Measurements from ENCODE around the gene FOXF1.

DNA sequence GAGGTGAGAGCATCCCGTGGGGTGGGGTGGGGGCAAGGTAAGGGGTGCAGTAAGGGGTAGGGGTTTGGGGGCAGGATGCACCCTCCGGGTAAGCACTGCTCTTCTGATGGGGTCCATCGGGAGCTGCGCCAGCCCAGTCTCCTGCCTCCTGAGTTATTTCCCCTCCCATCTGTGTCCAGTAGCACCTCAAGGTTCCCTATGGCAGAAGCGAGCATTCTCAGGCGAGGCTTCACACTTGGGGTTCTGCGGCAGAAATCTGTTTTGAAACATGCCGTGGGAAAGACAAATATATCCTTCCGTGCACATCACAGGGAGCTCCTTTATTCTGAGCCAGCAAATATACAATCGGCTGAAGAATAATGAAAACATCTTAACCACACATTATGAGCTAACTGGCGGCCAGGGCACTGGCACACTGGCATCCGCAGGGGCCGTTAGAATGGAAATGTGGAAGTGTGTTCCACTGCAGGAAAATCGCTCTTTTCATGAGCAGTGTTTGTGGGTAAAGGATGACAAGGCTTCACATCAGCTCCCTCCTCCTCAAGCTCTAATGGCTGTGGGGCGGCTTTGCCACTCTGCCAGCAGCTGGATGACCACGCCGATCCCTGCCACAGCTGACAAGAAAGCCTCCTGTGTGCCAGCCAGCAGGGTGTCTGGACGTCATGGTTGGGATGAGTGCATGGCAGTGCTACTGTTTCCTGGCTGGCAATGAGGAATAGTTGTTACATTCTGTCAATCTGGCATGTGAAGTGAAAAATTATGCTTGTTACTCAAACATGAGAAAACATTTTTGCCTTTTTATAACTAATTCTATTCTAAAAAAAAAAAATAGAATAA, 24.7 kb downstream of the FOXF1 start:
- TF ChIP-seq, protein P1, sequence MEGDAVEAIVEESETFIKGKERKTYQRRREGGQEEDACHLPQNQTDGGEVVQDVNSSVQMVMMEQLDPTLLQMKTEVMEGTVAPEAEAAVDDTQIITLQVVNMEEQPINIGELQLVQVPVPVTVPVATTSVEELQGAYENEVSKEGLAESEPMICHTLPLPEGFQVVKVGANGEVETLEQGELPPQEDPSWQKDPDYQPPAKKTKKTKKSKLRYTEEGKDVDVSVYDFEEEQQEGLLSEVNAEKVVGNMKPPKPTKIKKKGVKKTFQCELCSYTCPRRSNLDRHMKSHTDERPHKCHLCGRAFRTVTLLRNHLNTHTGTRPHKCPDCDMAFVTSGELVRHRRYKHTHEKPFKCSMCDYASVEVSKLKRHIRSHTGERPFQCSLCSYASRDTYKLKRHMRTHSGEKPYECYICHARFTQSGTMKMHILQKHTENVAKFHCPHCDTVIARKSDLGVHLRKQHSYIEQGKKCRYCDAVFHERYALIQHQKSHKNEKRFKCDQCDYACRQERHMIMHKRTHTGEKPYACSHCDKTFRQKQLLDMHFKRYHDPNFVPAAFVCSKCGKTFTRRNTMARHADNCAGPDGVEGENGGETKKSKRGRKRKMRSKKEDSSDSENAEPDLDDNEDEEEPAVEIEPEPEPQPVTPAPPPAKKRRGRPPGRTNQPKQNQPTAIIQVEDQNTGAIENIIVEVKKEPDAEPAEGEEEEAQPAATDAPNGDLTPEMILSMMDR (IDR thresholded peaks at IDR 0.05; ENCODE audit: low read depth, low read length, missing input control), result no peak
- TF ChIP-seq JUND (IDR thresholded peaks at IDR 0.05) (no peak), EGR1 (IDR thresholded peaks at IDR 0.05; ENCODE audit: low read depth in 2 of 2) (no peak), GABPA (IDR thresholded peaks at IDR 0.05 in 1 of 2, conservative IDR thresholded peaks at IDR 0.05 in 1 of 2) (no peak), RAD21 (IDR thresholded peaks at IDR 0.05) (no peak)
- TF ChIP-seq, protein P2, sequence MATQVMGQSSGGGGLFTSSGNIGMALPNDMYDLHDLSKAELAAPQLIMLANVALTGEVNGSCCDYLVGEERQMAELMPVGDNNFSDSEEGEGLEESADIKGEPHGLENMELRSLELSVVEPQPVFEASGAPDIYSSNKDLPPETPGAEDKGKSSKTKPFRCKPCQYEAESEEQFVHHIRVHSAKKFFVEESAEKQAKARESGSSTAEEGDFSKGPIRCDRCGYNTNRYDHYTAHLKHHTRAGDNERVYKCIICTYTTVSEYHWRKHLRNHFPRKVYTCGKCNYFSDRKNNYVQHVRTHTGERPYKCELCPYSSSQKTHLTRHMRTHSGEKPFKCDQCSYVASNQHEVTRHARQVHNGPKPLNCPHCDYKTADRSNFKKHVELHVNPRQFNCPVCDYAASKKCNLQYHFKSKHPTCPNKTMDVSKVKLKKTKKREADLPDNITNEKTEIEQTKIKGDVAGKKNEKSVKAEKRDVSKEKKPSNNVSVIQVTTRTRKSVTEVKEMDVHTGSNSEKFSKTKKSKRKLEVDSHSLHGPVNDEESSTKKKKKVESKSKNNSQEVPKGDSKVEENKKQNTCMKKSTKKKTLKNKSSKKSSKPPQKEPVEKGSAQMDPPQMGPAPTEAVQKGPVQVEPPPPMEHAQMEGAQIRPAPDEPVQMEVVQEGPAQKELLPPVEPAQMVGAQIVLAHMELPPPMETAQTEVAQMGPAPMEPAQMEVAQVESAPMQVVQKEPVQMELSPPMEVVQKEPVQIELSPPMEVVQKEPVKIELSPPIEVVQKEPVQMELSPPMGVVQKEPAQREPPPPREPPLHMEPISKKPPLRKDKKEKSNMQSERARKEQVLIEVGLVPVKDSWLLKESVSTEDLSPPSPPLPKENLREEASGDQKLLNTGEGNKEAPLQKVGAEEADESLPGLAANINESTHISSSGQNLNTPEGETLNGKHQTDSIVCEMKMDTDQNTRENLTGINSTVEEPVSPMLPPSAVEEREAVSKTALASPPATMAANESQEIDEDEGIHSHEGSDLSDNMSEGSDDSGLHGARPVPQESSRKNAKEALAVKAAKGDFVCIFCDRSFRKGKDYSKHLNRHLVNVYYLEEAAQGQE (IDR thresholded peaks at IDR 0.05), result no peak

Measured in liver (tissue), 3 donors.